Posterior vena cava (tissue), 2 donors: Measurements from ENCODE around the gene ZMIZ1. TPM values are rescaled to one million over a fixed set of nuclear protein-coding genes. Genes with fewer than 3 reads are reported as not detected.

Experiments
- DNase-seq: peaks from one replicate; pipeline ENCODE4 v3.0.0-alpha.2; 2020; ENCODE audit warnings: low spot score
- intact Hi-C, 2 donors: fragments of 100-400 bp; cut with DNase I; formaldehyde crosslinking; loops; one replicate each; pipeline versions ENCODE4 v1.14.1 to v1.14.2; 2022 to 2023
- total RNA-seq, 2 donors: library from RNA; stranded (reverse); fragmentation: NEBNext Ultra II Directional; extraction: Animal tissue kit (Norgen Biotek cat#: 25700); gene quantifications; one replicate each; pipeline ENCODE4 v1.2.1, GENCODE V29; 2021
- donor health status: DM: yes; HTN: yes; CAD: no.
- donor health status: DM: yes; HTN: yes; CAD: no.

The ZMIZ1 gene
- total RNA-seq, 2 donors from 2014 or later = 61.5 to 62.6 TPM

GRCh38 chr10:79048639-79049550 lies 19.9 kb upstream of the ZMIZ1 start:
- DNase-seq = peak; percentile 71
- intact Hi-C loops = loop anchor here in 1 of 2 donors (10.0 kb wide), 1 partner anchor 174 kb away; no protein-coding TSS in a partner anchor

- intact Hi-C loops = loop anchor here in 1 of 2 donors (5.0 to 10.0 kb wide), 2 partner anchors 73 to 175 kb away; no protein-coding TSS in a partner anchor
- DNase-seq = peak; percentile 59
Measured at GRCh38 chr10:79049931-79050895, 18.6 kb upstream of the ZMIZ1 start.

- DNase-seq = peak; percentile 35
- intact Hi-C loops = loop anchor here in 1 of 2 donors (5.0 kb wide), 1 partner anchor 74 kb away; no protein-coding TSS in a partner anchor
Measured at GRCh38 chr10:79050896-79051555, 17.7 kb upstream of the ZMIZ1 start.

GRCh38 chr10:79051766-79052165 lies 17.0 kb upstream of the ZMIZ1 start:
- DNase-seq = peak; percentile 67
- intact Hi-C loops = loop anchor here in 1 of 2 donors (5.0 kb wide), 1 partner anchor 74 kb away; no protein-coding TSS in a partner anchor

GRCh38 chr10:79052291-79053080 lies 16.3 kb upstream of the ZMIZ1 start:
- DNase-seq = peak; percentile 49
- intact Hi-C loops = loop anchor here (1.0 to 5.0 kb wide), 2 partner anchors 46 to 75 kb away; no protein-coding TSS in a partner anchor

- intact Hi-C loops = loop anchor here (1.0 to 5.0 kb wide), 2 partner anchors 47 to 76 kb away; no protein-coding TSS in a partner anchor
- no peak for DNase-seq
Measured at GRCh38 chr10:79053081-79053434, 15.7 kb upstream of the ZMIZ1 start.

- intact Hi-C loops = loop anchor here (1.0 to 5.0 kb wide), 2 partner anchors 47 to 76 kb away; no protein-coding TSS in a partner anchor
Measured at GRCh38 chr10:79053481-79054202, 15.1 kb upstream of the ZMIZ1 start.

GRCh38 chr10:79054203-79055099 lies 14.3 kb upstream of the ZMIZ1 start:
- peak; percentile 79 for DNase-seq
- intact Hi-C loops = loop anchor here in 1 of 2 donors (5.0 kb wide), 1 partner anchor 77 kb away; no protein-coding TSS in a partner anchor

More at GRCh38 chr10:79053481-79054202, 15.1 kb upstream of the ZMIZ1 start:
- peak; percentile 69 for DNase-seq

GRCh38 chr10:79055100-79055782 lies 13.5 kb upstream of the ZMIZ1 start:
- intact Hi-C loops = no loop called here
- peak; percentile 28 for DNase-seq

GRCh38 chr10:79055892-79056291 lies 12.9 kb upstream of the ZMIZ1 start:
- intact Hi-C loops = no loop called here
- peak; percentile 5 for DNase-seq

GRCh38 chr10:79056361-79056735 lies 12.4 kb upstream of the ZMIZ1 start:
- intact Hi-C loops = no loop called here
- no peak for DNase-seq

GRCh38 chr10:79056736-79057391 lies 11.9 kb upstream of the ZMIZ1 start:
- DNase-seq = peak; percentile 62
- intact Hi-C loops = no loop called here

GRCh38 chr10:79057481-79058275 lies 11.1 kb upstream of the ZMIZ1 start:
- intact Hi-C loops = no loop called here
- peak; percentile 48 for DNase-seq
